Measurements from ENCODE around the gene TYROBP.
A peak's percentile ranks its signal among the peaks of the same experiment; 100 is the strongest.

The TYROBP gene

GRCh38 chr19:35883882-35884281 is 24.2 kb downstream of the TYROBP start:
- no peak for TF ChIP-seq ZNF384 (IDR thresholded peaks at IDR 0.05)
- TF ChIP-seq SUZ12 (IDR thresholded peaks at IDR 0.05): no peak
- TF ChIP-seq HDGF (IDR thresholded peaks at IDR 0.05; ENCODE audit: borderline replicate concordance): no peak
- TF ChIP-seq FOXA1 (IDR thresholded peaks at IDR 0.05): no peak
- TF ChIP-seq LEF1 (IDR thresholded peaks at IDR 0.05; ENCODE audit: borderline replicate concordance): no peak
- no peak for TF ChIP-seq CTBP1 (IDR thresholded peaks at IDR 0.05; ENCODE audit: borderline replicate concordance)
- no peak for TF ChIP-seq NFRKB (IDR thresholded peaks at IDR 0.05)
- TF ChIP-seq ARNT (IDR thresholded peaks at IDR 0.05): no peak
- ChIA-PET POLR2A (interaction anchor here (1.5 to 2.3 kb wide), 2 partner anchors 42 to 47 kb away, joined by 3 to 8 read pairs; no protein-coding TSS in a partner anchor), CTCF (interaction anchor here (0.6 kb wide), 2 partner anchors 13 to 108 kb away, joined by 3 to 4 read pairs; no protein-coding TSS in a partner anchor)
- DNase-seq (ENCODE audit: extremely low spot score): no peak

- DNase-seq (ENCODE audit: extremely low spot score): peak; percentile 46
- CTCF ChIA-PET: interaction anchor here (0.5 to 1.6 kb wide), 3 partner anchors 11 to 56 kb away, joined by 3 to 5 read pairs (median 3); no protein-coding TSS in a partner anchor
- POLR2A ChIA-PET: interaction anchor here (2.3 kb wide), 1 partner anchor 49 kb away, joined by 8 read pairs; no protein-coding TSS in a partner anchor
- 0 out of 2 replicates have a peak, but pooled peaks have one; percentile 8 for TF ChIP-seq PKNOX1 (IDR thresholded peaks at IDR 0.05)
- no peak for TF ChIP-seq FOXM1 (IDR thresholded peaks at IDR 0.05; ENCODE audit: borderline replicate concordance)
- TF ChIP-seq BHLHE40 (IDR thresholded peaks at IDR 0.05; ENCODE audit: borderline replicate concordance): no peak
- TF ChIP-seq FOXA1 (IDR thresholded peaks at IDR 0.05): no peak
- no peak for TF ChIP-seq ZNF384 (IDR thresholded peaks at IDR 0.05)
Measured at GRCh38 chr19:35882114-35882832, 25.8 kb downstream of the TYROBP start.

GRCh38 chr19:35879770-35880317 is 28.3 kb downstream of the TYROBP start:
- CTCF ChIA-PET: no interaction called here
- DNase-seq (ENCODE audit: extremely low spot score): peak; percentile 91
- TF ChIP-seq SUZ12 (IDR thresholded peaks at IDR 0.05) (no peak), ZNF384 (IDR thresholded peaks at IDR 0.05) (no peak), FOXK2 (IDR thresholded peaks at IDR 0.05) (no peak), LEF1 (IDR thresholded peaks at IDR 0.05; ENCODE audit: borderline replicate concordance) (no peak), L3MBTL2 (conservative IDR thresholded peaks at IDR 0.05) (peak; percentile 43; the same call in 1 of the 2 replicates)
- POLR2A ChIA-PET: interaction anchor here (1.1 to 1.6 kb wide), 2 partner anchors 51 to 139 kb away, joined by 3 to 4 read pairs; no protein-coding TSS in a partner anchor

GRCh38 chr19:35879068-35879467 is 29.0 kb downstream of the TYROBP start:
- no peak for DNase-seq (ENCODE audit: extremely low spot score)
- CTCF ChIA-PET: no interaction called here
- POLR2A ChIA-PET: interaction anchor here (1.1 to 1.6 kb wide), 2 partner anchors 52 to 139 kb away, joined by 3 to 4 read pairs; no protein-coding TSS in a partner anchor
- no peak for TF ChIP-seq ARNT (IDR thresholded peaks at IDR 0.05)

- ChIA-PET POLR2A (no interaction called here), CTCF (no interaction called here)
- TF ChIP-seq BHLHE40 (IDR thresholded peaks at IDR 0.05; ENCODE audit: borderline replicate concordance) (no peak), HDGF (IDR thresholded peaks at IDR 0.05; ENCODE audit: borderline replicate concordance) (no peak), FOXA1 (IDR thresholded peaks at IDR 0.05) (no peak), L3MBTL2 (conservative IDR thresholded peaks at IDR 0.05) (no peak), ELF4 (IDR thresholded peaks at IDR 0.05) (no peak)
- DNase-seq (ENCODE audit: extremely low spot score): no peak
Measured at GRCh38 chr19:35874392-35874930, 33.6 kb downstream of the TYROBP start.

- TF ChIP-seq L3MBTL2 (conservative IDR thresholded peaks at IDR 0.05) (no peak), PKNOX1 (IDR thresholded peaks at IDR 0.05) (no peak), FOXA1 (IDR thresholded peaks at IDR 0.05) (no peak)
- ChIA-PET CTCF (no interaction called here), POLR2A (no interaction called here)
- no peak for DNase-seq (ENCODE audit: extremely low spot score)
Measured at GRCh38 chr19:35872180-35872579, 35.9 kb downstream of the TYROBP start.

- no peak for DNase-seq (ENCODE audit: extremely low spot score)
- CTCF ChIA-PET: no interaction called here
- TF ChIP-seq LEF1 (IDR thresholded peaks at IDR 0.05; ENCODE audit: borderline replicate concordance) (no peak), ELF4 (IDR thresholded peaks at IDR 0.05) (no peak), L3MBTL2 (conservative IDR thresholded peaks at IDR 0.05) (no peak), TARDBP (IDR thresholded peaks at IDR 0.05) (no peak), NFRKB (IDR thresholded peaks at IDR 0.05) (no peak), ZNF384 (IDR thresholded peaks at IDR 0.05) (no peak), BHLHE40 (IDR thresholded peaks at IDR 0.05; ENCODE audit: borderline replicate concordance) (no peak), ARNT (IDR thresholded peaks at IDR 0.05) (no peak), FOXK2 (IDR thresholded peaks at IDR 0.05) (no peak), FOXM1 (IDR thresholded peaks at IDR 0.05; ENCODE audit: borderline replicate concordance) (no peak), SUZ12 (IDR thresholded peaks at IDR 0.05) (no peak), SP1 (IDR thresholded peaks at IDR 0.05) (no peak), FOXA1 (IDR thresholded peaks at IDR 0.05) (no peak), PKNOX1 (IDR thresholded peaks at IDR 0.05) (no peak), CTBP1 (IDR thresholded peaks at IDR 0.05; ENCODE audit: borderline replicate concordance) (no peak)
- POLR2A ChIA-PET: no interaction called here
Measured at GRCh38 chr19:35871611-35872010, 36.5 kb downstream of the TYROBP start.
